NT2/D1 (cell line): ENCODE data around the gene OR2B2.

Experiments
- YY1 ChIP-seq: IDR thresholded peaks from 2 replicates; pipeline ENCODE4 v1.6.1; 2011; ENCODE audit not compliant: insufficient read length, insufficient read depth
- ZNF274 ChIP-seq: IDR thresholded peaks from 2 replicates; pipeline ENCODE4 v1.6.1; 2011; ENCODE audit warnings: mild to moderate bottlenecking, low read depth, low read length

- no peak for TF ChIP-seq ZNF274
- TF ChIP-seq YY1 = no peak
Measured at GRCh38 chr6:27862396-27863066, 49.7 kb downstream of the OR2B2 start.
